IPS-18c (cell line): ENCODE measurements around the gene GIT1.

Experiments
- H3K4me3 ChIP-seq: 2 replicates; pipeline ENCODE4 v1.7.0; 2013; ENCODE audit warnings: low read depth, mild to moderate bottlenecking, low read length, moderate library complexity; ENCODE audit not compliant: insufficient read depth
- H3K9me3 ChIP-seq: one replicate; pipeline ENCODE4 v1.6.1; 2013; ENCODE audit warnings: mild to moderate bottlenecking, low read length, moderate library complexity; ENCODE audit not compliant: control insufficient read depth, insufficient read depth

GIT1 gene

GRCh38 chr17:29618272-29619065 lies 29.0 kb upstream of the GIT1 start:
- peaks cover 2% of the 10 kb centered on the region for H3K9me3 ChIP-seq
- peak overlapping the region; percentile 53 for H3K4me3 ChIP-seq

GRCh38 chr17:29617481-29618271 lies 28.2 kb upstream of the GIT1 start:
- Histone ChIP-seq H3K4me3 (peak overlapping the region; percentile 53), H3K9me3 (peaks cover 3% of the 10 kb centered on the region)

DNA sequence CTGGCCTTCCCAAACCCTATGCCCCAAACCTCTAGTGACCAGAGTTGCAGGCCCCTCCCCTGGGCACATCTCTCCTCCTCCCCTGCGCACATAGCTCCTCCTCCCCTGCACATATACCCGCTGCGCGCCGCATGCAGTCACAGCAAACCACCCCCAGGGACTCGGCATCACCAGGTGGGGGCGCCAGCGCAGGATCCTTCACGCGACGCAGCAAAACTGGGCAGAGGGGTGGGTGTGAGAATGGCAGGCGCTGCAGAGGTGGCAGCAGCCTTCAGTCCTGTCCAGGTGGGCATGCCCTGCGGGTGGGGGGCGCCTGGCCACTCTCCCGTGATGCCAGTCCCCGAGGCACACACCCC lies 27.7 kb upstream of the GIT1 start:
- Histone ChIP-seq H3K4me3 (peak overlapping the region; percentile 67; the same call in 1 of the 2 replicates), H3K9me3 (peaks cover 4% of the 10 kb centered on the region)

GRCh38 chr17:29616300-29617048 lies 27.0 kb upstream of the GIT1 start:
- Histone ChIP-seq H3K4me3 (peak overlapping the region; percentile 67), H3K9me3 (peaks cover 4% of the 10 kb centered on the region)

DNA sequence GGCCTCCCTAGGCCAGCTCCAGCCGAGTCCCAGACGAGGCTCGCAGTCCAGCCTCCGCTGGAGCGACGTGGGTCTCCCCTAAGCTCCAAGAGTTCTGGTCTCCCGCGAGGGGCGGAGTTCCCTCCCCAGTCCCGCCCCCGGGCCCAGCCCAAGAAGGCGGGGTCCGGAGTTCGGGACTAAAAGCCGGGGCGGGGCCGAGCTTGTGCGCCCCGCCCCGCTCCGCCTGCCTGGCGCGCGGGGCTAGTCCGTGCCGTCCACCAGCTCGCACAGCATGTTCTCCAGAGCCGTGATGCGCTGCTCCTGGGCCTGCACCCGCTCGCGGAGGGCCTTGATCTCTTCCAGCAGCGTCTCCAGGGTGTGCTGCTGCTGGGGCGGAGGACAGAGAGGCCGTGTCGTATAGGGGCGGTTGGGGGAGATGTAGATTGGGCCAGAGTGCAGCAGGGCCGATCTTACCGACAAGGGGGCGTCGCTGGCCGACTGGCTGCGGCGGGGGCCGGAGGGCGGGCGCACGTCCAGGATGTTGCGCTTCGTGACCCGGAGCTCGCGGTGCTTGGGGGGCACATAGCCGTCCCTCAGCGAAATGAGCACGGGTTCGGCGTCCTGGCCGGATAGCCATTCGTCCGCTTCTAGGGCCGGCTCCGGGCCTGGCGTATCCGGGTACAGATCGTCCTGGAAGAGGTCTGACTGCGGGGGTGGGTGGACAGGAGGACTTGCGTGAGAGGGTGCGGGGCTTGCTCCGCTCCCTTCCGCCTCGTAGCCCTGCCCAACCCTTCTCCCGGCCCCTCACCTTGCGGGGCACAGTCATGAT lies 26.2 kb upstream of the GIT1 start:
- peaks cover 4% of the 10 kb centered on the region for H3K9me3 ChIP-seq
- peak overlapping the region; percentile 67 for H3K4me3 ChIP-seq

DNA sequence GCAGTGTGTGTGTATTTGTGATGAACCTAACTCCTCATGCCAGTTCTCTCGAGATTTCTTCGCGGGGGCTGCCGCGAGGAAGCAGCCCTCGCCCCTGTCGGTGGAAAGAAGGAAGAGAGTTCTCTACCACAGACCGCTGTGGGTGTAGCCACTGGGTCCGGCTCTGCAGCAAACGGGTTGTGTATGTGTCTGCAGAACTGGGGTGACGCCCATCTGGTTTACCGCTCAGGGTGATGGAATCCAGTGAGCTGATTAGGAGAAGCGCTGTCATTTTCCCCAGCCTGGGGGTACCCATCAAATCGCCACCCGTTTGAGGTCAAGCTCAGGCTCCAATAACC lies 25.6 kb upstream of the GIT1 start:
- Histone ChIP-seq H3K4me3 (peak overlapping the region; percentile 34; the same call in 1 of the 2 replicates), H3K9me3 (peaks cover 4% of the 10 kb centered on the region)

DNA sequence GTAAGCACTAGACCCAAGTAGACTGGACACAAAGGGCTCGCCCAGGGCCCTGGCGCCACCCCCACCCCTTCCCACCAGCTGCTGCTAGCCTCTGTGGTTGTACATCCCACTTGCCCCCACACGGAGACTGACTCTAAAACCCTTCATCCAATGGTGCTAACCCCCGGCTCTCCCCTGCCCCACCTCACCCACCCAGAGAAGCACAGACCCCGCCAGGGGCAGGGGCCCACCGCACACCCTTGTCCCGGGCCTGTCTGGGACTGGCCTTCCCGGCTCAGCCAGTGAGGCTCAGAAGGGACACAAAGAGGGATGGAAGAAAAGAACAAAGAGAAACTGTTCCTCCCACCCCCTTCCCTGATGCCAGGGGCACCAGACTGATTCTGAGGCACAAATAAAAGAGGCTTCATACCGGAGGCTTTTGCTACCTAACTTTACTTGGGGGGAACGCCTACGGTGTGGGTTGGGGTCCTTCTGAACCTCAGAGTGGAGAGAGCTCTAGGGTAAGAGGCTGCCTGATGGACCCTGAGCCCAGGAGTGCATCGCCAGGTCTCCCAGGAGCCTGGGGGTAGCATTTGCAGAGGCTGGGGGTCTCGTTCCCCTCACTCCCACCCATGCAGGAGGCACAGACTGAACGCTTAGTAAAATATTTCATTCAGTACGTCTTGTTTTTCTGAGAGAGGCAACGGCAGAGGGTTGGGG lies 25.1 kb upstream of the GIT1 start:
- H3K9me3 ChIP-seq = peaks cover 4% of the 10 kb centered on the region
- H3K4me3 ChIP-seq = no peak overlapping the region

DNA sequence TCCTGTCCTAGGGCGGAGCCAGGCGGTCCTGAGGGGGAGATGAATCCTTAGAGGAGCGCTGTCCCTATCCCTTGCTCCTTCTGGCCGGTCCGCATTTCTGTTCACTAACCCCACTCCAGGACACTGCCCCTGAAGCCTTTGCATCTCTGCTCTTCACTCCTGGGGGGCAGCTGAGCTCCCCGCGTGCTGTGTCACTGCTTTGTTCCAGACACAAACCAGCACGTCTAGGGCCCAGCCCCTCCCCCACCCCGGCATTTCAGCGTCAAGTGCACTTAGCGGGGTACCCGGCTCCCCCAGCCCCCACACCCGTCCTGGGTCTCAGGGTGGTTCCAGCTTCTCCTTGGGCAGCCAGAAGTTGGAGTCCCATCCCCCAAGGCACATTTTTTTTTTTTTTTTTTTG lies 24.4 kb upstream of the GIT1 start:
- peak overlapping the region; percentile 44 for H3K4me3 ChIP-seq

DNA sequence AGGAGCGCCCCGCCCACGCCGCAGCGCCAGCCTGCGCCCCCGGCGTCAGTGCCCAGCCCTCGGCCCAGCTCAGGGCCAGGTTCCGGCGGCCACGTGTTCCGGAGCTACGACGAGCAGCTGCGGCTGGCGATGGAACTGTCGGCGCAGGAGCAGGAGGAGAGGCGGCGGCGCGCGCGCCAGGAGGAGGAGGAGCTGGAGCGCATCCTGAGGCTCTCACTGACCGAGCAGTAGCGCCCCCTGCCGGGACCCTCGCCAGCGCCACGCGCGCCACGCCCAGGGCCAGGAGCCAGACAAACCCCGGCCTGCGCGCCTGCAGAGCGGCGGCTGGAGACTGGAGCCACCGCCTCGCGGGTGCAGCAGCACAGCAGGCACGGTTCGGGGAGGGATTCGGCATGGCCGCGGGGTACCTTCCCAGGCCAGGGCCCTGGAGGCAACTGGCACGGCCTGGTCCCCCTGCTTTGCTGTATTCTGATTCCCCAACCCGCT lies 23.9 kb upstream of the GIT1 start:
- H3K4me3 ChIP-seq = peak overlapping the region; percentile 44
- peaks cover 4% of the 10 kb centered on the region for H3K9me3 ChIP-seq

More for the DNA sequence above, 24.4 kb upstream of the GIT1 start:
- peaks cover 4% of the 10 kb centered on the region for H3K9me3 ChIP-seq

DNA sequence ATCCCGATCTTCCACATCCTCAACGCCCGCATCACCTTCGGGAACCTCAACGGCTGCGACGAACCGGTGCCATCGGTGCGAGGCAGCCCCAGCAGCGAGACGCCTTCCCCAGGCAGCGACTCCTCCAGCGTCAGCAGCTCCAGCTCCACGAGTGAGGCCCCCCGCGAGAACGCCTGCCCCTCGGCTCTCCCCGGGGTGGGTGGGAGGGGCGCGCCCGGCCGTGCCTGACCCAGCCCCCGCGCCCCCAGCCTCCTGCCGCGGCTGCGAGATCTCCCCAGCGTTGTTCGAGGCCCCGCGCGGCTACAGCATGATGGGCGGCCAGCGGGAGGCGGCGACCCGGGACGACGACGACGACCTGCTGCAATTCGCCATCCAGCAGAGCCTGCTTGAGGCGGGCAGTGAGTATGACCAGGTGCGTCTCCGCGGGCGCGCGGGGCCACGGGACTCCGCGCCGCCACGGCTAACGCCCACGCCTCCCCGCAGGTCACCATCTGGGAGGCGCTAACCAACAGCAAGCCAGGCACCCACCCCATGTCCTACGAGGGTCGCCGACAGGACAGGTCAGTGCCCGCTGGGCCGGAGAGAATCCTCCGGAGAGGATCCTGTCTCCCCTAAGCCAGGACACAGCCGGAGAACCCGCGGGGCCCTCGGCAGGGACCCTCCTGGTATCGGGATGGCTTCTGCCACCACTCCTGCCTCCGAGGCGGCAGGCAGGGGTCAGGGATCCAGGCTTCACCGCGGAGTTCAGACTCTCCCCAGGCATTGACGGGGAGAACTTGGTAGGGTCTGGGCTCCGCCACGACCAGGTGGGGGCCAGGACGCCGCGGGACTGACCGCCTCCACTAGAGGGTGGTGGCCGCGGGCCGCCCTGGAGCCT lies 23.2 kb upstream of the GIT1 start:
- Histone ChIP-seq H3K9me3 (peaks cover 4% of the 10 kb centered on the region), H3K4me3 (no peak overlapping the region)

DNA sequence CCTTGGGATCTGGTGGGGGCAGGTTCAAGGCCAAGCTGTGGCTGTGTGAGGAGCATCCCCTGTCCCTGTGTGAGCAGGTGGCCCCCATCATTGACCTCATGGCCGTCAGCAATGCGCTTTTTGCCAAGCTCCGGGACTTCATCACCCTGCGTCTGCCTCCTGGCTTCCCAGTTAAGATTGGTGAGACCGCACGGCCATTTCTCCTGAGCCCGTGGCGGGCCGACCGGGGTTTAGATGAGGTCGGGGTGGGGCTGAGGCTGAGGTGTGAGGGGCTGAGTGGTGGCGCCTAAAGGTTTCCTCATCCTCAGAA lies 22.6 kb upstream of the GIT1 start:
- H3K9me3 ChIP-seq = peaks cover 4% of the 10 kb centered on the region

GRCh38 chr17:29611351-29612093 lies 22.1 kb upstream of the GIT1 start:
- no peak overlapping the region for H3K4me3 ChIP-seq
- peaks cover 4% of the 10 kb centered on the region for H3K9me3 ChIP-seq

More for the DNA sequence above, 22.6 kb upstream of the GIT1 start:
- no peak overlapping the region for H3K4me3 ChIP-seq

GRCh38 chr17:29610395-29610794 lies 20.9 kb upstream of the GIT1 start:
- H3K9me3 ChIP-seq = peaks cover 2% of the 10 kb centered on the region
- H3K4me3 ChIP-seq = no peak overlapping the region

GRCh38 chr17:29608986-29609385 lies 19.5 kb upstream of the GIT1 start:
- peaks cover 2% of the 10 kb centered on the region for H3K9me3 ChIP-seq
- H3K4me3 ChIP-seq = no peak overlapping the region

- H3K9me3 ChIP-seq = peaks cover 1% of the 10 kb centered on the region
- H3K4me3 ChIP-seq = no peak overlapping the region
Observed at GRCh38 chr17:29607557-29608195, 18.2 kb upstream of the GIT1 start.
